ES-I3 (cell line): ENCODE data around the gene PTAR1.
"Not testable (repeated sequence)": the region's sequence is repeated elsewhere in the genome, so short reads cannot be mapped to it uniquely, and the experiment has no call there.

Experiments used
- H3K36me3 ChIP-seq: 2 replicates; pipeline ENCODE4 v1.6.1; 2013; ENCODE audit warnings: mild to moderate bottlenecking, low read length, control low read depth, moderate library complexity; ENCODE audit not compliant: insufficient read depth
- H3K4me1 ChIP-seq: 2 replicates; pipeline ENCODE4 v1.6.1; 2013; ENCODE audit warnings: mild to moderate bottlenecking, control low read depth, low read length; ENCODE audit not compliant: insufficient read depth
- H3K9ac ChIP-seq: 2 replicates; pipeline ENCODE4 v1.6.1; 2013; ENCODE audit warnings: low read depth, mild to moderate bottlenecking, low read length, moderate library complexity
- H3K9me3 ChIP-seq: 2 replicates; pipeline ENCODE4 v1.6.1; 2013; ENCODE audit warnings: mild to moderate bottlenecking, low read length, moderate library complexity; ENCODE audit not compliant: control insufficient read depth, insufficient read depth

The PTAR1 gene

DNA sequence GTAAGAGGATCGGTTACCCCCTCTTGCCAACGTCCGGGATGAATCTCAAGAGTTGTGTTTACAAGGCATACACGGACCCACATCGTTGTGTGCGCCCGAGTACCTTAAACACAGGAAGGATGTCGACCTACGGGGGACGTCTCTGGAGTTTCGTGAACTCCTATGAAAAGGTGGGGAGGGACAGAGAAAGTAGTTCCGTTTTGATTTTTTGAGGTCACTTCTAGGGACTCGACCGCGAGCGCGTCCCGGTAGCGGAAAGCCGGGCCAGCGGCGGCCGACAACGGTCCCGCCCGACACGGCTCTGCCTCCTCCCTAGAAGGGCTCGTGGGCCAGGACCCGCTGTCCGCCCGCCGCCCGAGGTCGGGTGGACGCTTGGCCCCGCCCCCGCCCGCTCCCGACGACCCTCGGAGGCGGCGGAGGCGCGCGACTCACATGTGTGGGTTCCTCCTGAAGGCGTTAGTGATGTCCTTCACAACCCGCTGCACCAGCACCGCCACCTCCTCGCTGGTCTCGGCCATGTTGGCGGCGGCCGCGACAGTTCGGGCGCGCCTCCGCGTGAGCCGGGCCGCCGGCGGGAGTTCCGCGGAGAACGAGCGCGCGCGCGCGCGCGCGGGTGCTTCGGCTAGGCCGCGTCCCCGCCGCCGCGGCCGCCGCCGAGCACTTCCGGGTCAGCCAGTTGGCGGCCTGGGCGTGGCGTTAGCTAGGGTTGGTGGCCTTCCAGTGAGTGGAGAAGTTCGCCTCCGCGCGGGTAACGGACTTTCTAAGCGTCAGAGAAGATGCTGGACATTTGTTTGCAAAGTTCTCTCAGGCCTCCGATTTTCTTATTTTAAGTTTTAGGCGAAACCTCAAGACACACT lies at the start of gene PTAR1:
PTAR1 (minus strand) TSS at position 591 of the 857 bp plus-strand sequence; CDS start at position 518, 73 bp downstream.
- Histone ChIP-seq H3K4me1 (peaks cover 22% of the 10 kb centered on the region), H3K9ac (peak within 1 kb of the TSS; percentile 78), H3K36me3 (no peaks in the 10 kb centered on the region), H3K9me3 (no peaks in the 10 kb centered on the region)

DNA sequence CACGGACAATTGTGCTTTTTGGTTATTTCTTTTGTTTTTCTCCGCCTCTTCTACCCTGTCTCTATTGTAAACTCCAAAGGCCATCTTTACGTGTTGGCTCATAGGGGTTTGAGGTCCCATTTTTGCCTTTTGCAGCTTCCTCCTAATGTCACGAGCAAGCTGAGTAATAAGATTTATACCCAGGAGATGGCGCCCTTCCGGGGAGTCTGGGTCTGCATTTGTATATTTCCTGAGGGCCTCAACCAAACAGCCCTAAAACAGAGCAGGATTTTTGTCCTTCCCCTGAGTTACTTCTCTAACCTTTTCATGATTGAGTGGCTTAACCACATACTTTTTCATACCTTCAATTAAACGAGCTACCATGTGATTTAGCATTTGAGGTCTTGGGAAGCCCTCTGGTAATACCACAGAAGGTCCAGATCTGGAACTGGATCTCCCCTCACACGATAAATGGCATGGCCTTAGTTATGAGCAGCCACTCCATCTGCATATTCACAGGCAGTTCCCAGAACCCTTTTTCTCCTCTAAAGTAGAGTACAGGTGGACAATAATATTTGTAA lies 49.6 kb upstream of the PTAR1 start:
- no peaks in the 10 kb centered on the region for H3K4me1 ChIP-seq
- H3K9ac ChIP-seq = no peak overlapping the region
- H3K9me3 ChIP-seq = no peaks in the 10 kb centered on the region
- H3K36me3 ChIP-seq = no peaks in the 10 kb centered on the region

DNA sequence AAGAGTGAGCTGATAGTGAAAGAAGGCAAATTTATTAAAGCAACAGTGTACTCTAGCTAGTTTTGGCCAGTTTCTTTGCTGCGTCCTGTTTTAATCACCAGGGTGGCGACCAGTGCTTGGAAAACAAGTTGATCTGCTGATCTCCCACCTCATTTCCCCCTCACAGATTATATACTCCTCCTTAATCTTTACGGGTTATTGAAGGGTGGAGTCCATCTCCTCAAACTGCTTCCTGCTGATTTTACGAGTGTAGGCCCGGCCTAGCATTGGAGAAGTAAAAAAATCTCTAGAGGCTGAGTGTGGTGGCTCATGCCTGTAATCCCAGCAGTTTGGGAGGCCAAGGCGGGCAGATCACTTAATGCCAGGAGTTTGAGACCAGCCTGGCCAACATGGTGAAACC lies 46.8 kb upstream of the PTAR1 start:
- H3K9ac ChIP-seq = no peak overlapping the region
- no peaks in the 10 kb centered on the region for H3K4me1 ChIP-seq
- H3K36me3 ChIP-seq = no peaks in the 10 kb centered on the region
- H3K9me3 ChIP-seq = no peaks in the 10 kb centered on the region

DNA sequence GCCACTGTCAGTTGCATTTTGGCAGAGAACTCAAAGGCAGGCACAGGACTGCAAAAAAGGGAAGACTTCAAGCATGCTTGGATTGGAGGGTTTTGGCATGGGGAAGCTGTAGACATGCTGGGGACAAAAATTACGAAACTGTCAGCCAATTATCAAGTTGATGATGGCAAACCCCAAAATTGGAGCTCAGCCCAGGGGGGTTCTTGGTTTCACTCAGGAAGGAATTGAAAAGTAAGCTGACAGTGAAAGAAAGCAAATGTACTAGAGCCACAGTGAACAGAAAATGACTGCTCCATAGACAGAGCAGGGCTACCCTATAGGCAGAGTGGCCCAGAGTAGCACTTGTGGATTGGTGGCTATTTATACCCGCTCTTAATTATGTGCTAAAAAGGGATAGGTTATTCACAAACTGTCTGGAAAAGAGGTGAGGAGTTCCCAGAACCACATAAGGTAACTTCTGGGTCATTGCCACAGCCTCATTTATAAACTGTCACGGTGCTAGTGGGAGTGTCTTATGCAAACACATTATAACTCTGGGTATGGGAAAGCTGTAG lies 46.2 kb upstream of the PTAR1 start:
- no peaks in the 10 kb centered on the region for H3K36me3 ChIP-seq
- no peaks in the 10 kb centered on the region for H3K9me3 ChIP-seq
- no peak overlapping the region for H3K9ac ChIP-seq
- H3K4me1 ChIP-seq = no peaks in the 10 kb centered on the region

DNA sequence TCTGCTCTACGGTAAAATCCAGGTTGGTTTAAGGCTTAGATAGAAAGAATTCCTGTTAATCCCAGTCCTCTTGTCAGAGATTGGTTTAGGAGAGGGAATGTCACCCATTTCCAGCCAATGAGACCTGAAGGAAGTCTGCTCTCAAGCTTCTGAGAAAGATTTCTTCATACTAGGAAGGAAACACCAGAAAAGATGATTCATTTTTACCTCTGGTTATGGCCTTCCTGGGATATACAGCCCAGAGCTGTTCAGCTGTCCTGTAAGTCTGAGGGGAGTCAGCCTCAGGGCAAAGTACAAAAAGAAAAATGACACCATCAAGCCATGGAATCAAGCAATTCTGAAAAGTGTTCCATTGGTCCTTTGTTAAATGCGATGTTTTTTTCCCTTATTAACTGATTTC lies 42.2 kb upstream of the PTAR1 start:
- H3K9ac ChIP-seq = no peak overlapping the region
- peaks cover 7% of the 10 kb centered on the region for H3K9me3 ChIP-seq
- H3K4me1 ChIP-seq = no peaks in the 10 kb centered on the region
- H3K36me3 ChIP-seq = no peaks in the 10 kb centered on the region

- H3K9me3 ChIP-seq, H3K36me3 ChIP-seq, H3K9ac ChIP-seq, H3K4me1 ChIP-seq: not testable (repeated sequence)
These were observed 40.2 kb upstream of the PTAR1 start for GRCh38 chr9:69800027-69800426.

DNA sequence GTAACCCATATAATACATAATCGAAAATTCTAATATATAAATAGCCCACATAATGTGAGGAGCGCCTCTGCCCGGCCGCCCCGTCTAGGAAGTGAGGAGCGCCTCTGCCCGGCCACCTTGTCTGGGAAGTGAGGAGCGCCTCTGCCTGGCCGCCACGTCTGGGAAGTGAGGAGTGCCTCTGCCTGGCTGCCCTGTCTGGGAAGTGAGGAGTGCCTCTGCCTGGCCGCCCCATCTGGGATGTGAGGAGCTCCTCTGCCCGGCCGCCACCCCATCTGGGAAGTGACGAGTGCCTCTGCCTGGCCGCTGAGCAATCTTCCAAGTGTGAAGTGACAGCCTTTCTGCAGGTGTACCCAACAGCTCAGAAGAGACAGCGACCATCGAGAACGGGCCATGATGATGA lies 39.7 kb upstream of the PTAR1 start:
- not testable (repeated sequence) for H3K9ac ChIP-seq, H3K9me3 ChIP-seq, H3K4me1 ChIP-seq, H3K36me3 ChIP-seq

GRCh38 chr9:69798744-69799143 lies 38.9 kb upstream of the PTAR1 start:
- H3K36me3 ChIP-seq = no peaks in the 10 kb centered on the region
- no peak overlapping the region for H3K9ac ChIP-seq
- H3K4me1 ChIP-seq = no peaks in the 10 kb centered on the region
- H3K9me3 ChIP-seq = peaks cover 7% of the 10 kb centered on the region

DNA sequence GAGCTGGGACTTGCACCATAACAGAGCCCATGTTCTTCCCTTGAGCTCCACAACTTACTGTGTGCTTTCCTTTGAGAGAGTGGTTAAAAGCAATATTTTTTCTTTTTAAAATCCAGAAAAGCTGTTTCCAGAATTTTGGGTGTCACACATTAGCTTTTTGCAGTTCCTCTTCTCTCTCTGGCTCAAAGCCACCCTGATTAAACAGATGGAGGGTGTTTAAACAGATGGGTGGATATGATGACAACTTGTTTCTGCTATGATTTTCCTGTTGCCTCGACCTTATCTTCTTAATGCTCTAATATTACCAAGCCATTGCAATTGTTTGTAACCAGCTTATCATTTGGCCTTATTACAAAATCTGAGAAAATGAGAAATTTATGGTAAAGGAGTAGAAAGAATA lies 37.9 kb upstream of the PTAR1 start:
- no peaks in the 10 kb centered on the region for H3K36me3 ChIP-seq
- H3K9me3 ChIP-seq = peaks cover 7% of the 10 kb centered on the region
- H3K4me1 ChIP-seq = no peaks in the 10 kb centered on the region
- no peak overlapping the region for H3K9ac ChIP-seq

- Histone ChIP-seq H3K9me3 (0 out of 2 replicates have a peak, but pooled peaks cover 3% of the 10 kb centered on the region), H3K36me3 (no peaks in the 10 kb centered on the region), H3K9ac (no peak overlapping the region), H3K4me1 (no peaks in the 10 kb centered on the region)
These were observed 34.5 kb upstream of the PTAR1 start for GRCh38 chr9:69794356-69794755.

DNA sequence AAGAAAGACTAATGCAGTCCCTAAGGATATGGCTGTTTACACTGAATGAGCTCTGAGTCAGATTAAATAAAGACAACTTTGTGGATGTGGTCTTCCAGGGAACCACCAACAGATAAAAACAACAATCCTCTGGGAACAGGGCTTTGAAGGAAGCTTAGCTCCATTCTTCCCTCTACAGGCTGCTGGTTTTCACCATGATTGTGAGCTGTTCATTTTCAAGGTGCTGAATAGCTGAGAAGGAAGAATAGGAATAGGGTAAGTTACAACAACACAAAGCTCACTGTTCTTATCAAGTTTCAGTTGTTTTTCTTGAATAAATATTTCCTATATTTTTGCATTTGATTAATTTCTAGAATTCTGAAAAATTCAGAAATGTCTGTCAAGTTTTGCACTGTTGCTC lies 25.9 kb upstream of the PTAR1 start:
- H3K36me3 ChIP-seq = no peaks in the 10 kb centered on the region
- H3K9me3 ChIP-seq = no peaks in the 10 kb centered on the region
- H3K4me1 ChIP-seq = no peaks in the 10 kb centered on the region
- H3K9ac ChIP-seq = no peak overlapping the region

DNA sequence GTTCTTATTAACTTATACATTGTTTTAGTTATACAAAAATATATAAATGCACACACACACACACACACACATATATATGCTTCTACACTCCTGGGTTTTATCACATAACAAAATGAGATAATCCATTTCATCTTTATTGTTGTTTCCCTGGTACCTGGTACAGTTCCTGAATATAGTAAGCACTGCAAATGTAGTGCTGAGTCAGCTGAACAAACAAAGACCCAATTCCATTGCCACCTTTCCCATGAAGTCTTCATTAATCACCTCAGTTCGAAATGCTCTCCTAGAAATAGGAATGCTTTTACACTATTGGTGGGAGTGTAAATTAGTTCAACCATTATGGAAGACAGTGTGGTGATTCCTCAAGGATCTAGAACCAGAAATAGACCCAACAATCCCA lies 13.4 kb upstream of the PTAR1 start:
- Histone ChIP-seq H3K36me3 (no peaks in the 10 kb centered on the region), H3K4me1 (no peaks in the 10 kb centered on the region), H3K9me3 (peaks cover 8% of the 10 kb centered on the region; the same call in 1 of the 2 replicates), H3K9ac (no peak overlapping the region)

- Histone ChIP-seq H3K4me1 (no peaks in the 10 kb centered on the region), H3K9ac (no peak overlapping the region), H3K36me3 (no peaks in the 10 kb centered on the region), H3K9me3 (peaks cover 8% of the 10 kb centered on the region; the same call in 1 of the 2 replicates)
These were observed 12.1 kb upstream of the PTAR1 start for GRCh38 chr9:69771775-69772418.

DNA sequence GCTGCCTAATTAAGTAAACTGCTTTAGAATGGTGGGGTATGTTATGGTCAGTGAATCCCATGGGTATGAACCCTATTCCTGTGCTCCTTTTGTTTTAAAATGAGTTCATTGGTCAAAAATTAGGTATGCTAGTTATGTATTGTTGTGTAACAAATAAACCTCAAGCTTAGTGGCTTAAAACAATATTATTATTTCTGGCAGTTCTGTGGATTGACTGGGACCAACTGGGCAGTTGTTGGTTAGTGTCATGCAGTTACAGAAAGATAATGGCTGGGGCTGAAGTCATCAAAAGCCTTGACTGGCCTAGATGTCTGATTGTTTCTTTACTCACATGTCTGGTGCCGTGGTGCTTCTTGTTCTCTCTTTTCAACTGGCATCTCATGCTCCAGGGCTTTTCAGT lies 8.9 kb upstream of the PTAR1 start:
- no peaks in the 10 kb centered on the region for H3K36me3 ChIP-seq
- H3K9me3 ChIP-seq = peaks cover 8% of the 10 kb centered on the region; the same call in 1 of the 2 replicates
- peaks cover 13% of the 10 kb centered on the region for H3K4me1 ChIP-seq
- no peak overlapping the region for H3K9ac ChIP-seq
